Fibroblast of skin of scalp (primary cell): ENCODE measurements around the gene ATE1.
A peak's percentile ranks its signal among the peaks of the same experiment; 100 is the strongest.
"Not testable (repeated sequence)": the region's sequence is repeated elsewhere in the genome, so short reads cannot be mapped to it uniquely, and the experiment has no call there.

Experiments used
- DNase-seq: peaks from one replicate; pipeline ENCODE4 v3.0.0-alpha.2; 2013

ATE1 gene

DNA sequence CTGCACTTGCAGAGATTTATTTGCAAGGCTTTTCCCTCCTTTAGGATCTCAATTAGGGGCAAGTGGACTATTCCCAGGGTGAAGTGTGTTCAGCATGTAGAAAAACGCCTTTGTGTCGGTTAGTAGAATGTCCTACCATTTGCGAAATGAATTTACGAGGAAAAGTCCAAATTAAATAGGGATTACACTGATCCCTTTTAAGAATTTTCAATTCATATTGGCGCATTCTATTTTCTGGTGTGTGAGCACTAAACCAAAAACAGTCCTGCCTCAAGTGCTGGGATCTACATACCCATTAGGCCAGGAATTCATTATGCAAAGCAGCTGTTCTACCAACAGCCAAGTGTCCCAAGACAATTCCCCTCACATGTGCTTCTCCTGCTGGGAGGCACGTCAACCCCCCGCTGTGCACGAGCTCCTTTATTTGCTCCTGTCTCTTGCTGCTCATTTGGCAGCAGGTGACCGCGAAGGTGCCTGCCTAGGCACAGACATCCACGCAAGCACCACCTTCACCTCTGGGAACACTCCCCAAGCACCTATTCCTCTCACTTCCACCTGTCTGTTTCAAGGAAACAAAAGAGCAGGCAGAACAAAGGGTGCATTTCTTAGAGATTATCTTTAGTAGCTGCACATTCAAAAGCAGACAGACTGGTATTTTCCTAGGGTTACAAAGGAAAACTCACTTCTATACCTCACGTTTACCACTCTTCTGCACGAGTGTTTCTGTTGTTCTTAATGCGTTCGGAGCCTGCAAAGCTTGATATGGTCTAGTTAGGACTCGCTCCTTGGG is 195.0 kb downstream of the ATE1 start:
- no peak for DNase-seq

DNA sequence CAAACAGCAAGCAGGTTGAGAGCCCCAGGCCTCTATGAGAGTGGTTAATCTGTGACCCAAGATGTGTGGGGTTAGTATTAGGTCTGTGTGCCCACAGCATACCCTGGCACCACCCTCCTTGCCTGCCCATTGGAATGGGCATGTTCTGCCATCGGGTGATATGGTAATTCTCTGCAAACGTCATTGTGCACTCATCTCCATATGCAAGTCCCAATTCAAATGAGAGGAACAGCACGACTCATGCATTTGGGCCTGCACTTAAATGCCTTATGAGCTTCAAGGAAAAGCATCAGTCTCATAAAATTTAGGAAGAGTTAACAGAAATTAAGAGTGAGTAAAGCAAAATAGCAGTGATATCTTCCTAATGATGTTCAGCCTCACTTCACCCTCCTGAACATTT is 195.7 kb downstream of the ATE1 start:
- no peak for DNase-seq

DNA sequence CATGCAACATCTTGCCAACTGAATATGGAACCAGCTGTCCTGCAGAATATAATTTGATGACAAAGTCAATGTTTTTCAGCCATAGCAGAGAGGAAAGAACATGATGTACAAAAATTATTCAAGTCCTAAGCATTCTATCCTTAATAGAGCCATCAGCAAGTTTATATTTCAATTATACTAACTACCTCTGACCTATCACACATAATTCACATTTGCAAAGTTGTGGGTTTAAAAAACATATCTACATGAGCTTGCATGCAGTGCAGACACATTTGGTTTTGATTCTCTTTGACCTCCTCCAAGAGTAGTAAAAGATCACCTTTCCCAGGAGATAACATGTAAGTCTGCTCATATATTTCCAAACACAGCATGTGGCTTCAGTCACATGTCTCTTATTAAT is 203.5 kb downstream of the ATE1 start:
- no peak for DNase-seq

DNA sequence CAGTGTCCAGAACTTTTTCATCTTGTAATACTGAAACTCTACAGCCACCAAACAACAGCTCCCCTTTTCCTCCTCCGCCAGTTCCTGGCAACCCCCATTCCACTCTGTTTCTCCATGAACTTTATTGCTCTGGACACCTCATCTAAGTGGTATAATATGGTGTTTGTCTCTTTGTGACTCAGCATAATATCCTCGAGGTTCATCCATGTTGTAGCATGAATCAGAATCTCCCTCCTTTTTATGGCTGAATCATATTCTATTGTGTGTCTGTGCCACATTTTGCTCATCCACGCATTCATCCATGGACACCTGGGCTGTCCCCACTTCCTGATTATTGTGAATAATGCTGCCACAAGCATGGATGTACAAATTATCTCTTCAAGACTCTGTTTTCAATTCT is 205.2 kb downstream of the ATE1 start:
- DNase-seq: no peak

DNA sequence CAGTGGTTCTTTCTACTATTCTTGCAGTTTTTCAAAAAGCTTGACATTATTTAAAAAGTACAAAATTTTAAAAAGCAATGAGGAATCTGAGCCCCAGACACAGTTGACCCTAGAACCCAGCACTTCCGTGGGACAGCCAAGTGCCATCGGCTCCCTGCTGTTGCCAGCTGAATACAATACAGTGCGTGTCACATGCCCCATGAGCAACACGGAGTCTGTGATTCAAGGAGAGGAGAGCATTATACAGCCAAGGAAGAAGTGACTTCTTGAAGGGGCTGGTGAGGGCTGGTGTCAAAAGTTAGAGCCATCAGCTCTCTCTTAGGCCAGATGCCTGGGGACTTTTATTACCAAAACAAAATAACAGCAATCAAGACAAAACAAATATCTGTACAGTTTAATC is 206.6 kb downstream of the ATE1 start:
- DNase-seq: no peak

- DNase-seq: no peak
These were observed 211.9 kb downstream of the ATE1 start for GRCh38 chr10:121715969-121716368.

- DNase-seq: no peak
These were observed 212.8 kb downstream of the ATE1 start for GRCh38 chr10:121715076-121715475.

- DNase-seq: no peak
These were observed 214.3 kb downstream of the ATE1 start for GRCh38 chr10:121713486-121713885.

GRCh38 chr10:121710971-121711370 is 216.9 kb downstream of the ATE1 start:
- DNase-seq: no peak

DNA sequence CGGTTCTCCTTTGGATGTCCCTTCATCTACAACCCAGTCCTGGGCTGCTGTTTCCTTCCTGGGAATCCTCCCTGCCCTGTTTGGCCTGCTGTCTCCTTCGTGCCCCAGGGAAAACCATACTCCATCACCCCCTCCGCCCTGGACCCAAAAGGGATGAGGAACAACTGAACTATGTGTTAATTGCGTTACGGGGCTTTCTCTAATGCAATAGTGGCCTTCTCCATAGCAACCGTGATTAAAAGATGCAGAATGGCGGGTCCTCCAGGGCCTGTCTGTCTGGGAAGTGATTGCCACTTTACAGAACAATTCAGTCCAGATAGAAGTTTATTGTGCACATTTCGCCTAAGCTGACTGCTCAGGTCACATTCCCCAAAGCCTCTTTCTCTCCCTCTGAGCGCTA is 217.6 kb downstream of the ATE1 start:
- DNase-seq: no peak

- DNase-seq: no peak
These were observed 218.2 kb downstream of the ATE1 start for GRCh38 chr10:121709675-121710073.

GRCh38 chr10:121708728-121709674 is 218.8 kb downstream of the ATE1 start:
- DNase-seq: no peak

- peak; percentile 91 for DNase-seq
These were observed 225.2 kb downstream of the ATE1 start for GRCh38 chr10:121702351-121703320.

- no peak for DNase-seq
These were observed 227.4 kb downstream of the ATE1 start for GRCh38 chr10:121700416-121700815.

GRCh38 chr10:121699703-121700102 is 228.1 kb downstream of the ATE1 start:
- DNase-seq: not testable (repeated sequence)

GRCh38 chr10:121698902-121699301 is 228.9 kb downstream of the ATE1 start:
- no peak for DNase-seq

DNA sequence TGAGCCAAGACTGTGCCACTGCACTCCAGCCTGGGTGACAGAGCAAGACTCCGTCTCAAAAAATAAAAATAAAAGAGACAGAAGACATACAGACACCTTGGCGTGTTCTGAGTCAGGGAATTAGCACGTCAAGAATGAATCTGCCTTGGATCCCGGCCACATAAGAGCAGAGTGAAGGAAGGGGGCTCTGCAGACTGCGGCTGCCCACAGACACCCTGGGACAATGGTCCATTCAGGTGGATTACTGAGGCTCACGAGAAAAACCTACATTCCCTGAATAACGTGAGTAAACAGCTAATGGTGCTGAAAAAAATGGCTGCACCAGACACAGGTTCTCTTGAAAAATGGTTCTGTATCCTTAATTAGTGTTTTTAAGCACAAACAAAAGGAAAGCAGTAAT is 229.5 kb downstream of the ATE1 start:
- DNase-seq: no peak

DNA sequence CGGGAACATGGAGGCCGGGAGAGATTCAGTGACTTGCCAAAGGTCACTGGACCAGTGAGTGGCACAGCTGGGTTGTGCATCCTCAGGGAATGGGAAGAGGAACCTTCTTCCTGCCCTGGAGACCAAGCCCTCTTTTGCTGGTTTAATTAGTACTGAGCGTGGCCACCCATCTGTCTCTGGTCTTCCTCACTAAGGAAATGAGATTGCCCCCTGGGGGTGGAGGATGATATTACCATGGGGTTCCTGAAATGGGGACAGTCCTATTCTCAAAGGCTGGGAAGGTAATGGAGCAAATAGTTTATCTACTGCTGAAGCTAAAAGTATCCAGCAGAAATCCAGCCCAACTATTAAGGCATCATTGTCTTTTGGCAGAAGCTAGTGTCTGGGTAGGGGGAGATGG is 231.0 kb downstream of the ATE1 start:
- peak; percentile 7 for DNase-seq

DNA sequence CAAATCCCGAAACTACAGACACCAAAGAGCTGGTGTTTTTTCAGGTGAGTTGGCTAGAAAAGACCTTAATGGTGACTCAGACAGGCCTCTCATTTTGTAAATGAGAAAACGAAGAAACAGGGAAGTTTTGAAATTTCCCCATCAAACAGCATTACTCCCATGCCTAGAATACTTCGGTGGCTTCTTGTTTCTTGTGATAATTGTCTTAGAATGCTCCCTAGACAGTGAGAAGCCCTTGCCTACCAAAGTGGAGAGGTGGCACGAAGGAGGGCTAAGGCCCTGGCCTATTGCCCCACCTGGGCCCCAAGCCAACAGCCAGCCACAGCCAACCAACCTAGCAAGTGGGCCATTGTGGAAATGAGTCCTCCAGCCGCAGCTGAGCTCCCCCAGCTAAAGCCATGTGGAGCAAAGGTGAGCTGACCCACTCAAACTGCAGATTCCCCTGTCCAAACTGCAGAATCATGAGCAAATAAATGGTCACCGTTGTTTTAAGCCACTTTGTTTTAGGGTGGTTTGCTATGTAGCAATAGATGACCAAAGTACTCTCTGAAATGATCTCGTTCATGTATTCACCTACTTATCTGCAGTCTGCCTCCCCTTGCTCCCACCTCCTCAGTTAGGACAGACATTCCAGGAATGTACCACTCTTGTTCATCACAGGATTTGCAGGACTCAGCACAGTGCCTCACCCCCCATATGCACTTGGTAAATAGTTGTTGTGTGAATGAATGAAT is 231.9 kb downstream of the ATE1 start:
- no peak for DNase-seq

- no peak for DNase-seq
These were observed 232.7 kb downstream of the ATE1 start for GRCh38 chr10:121694966-121695643.

- no peak for DNase-seq
These were observed 233.4 kb downstream of the ATE1 start for GRCh38 chr10:121694327-121694965.
